Hematopoietic multipotent progenitor cell treated with erythropoietin and hydrocortisone succinate and interleukin-3 and kit ligand, for 15 days (in vitro differentiated cells): ENCODE results near the gene ENTPD2.
A peak's percentile ranks its signal among the peaks of the same experiment; 100 is the strongest.
"Not testable (repeated sequence)": the region's sequence is repeated elsewhere in the genome, so short reads cannot be mapped to it uniquely, and the experiment has no call there.

Experiments
- DNase-seq: peaks from one replicate; pipeline ENCODE4 v3.0.0-alpha.2; 2015; ENCODE audit warnings: low spot score

Gene ENTPD2

DNA sequence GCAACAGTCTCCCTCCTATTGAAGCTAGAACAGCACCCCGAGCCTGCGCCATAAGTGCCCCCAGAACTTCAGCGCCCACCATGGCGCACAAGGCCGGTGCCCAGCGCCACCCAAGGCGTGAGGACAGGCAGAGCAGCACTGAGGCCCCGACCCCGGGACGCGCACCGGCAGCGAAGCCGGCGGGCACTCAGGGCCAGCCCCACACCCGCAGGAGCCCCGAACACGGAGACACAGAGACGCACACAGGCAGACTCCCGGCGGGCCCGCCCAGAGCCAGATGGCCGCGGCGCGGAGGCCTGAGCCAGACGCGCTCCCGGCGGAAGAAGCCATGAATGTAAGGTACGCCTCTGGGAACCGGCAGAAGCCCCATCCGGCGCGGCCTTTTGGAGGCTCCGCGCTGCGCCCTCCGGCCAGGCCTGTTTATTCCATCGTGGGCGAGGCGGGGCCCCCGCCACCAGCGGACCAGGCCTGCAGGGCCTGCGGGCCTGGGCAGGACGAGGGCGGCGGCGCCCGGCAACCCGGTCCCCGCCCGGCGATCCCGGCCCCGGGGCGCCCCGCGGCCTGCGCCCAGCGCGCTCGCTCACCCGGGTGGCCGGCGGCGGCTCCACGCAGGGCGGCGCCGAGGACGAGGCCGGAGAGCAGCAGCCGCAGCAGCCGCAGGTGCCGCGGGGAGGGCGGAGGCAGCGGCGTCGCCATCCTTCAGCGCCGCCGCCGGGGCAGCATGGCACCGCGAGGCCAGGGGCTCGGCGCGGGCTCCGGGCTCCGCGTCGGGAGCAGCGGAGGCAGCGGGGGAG, 8.4 kb downstream of the ENTPD2 start:
- DNase-seq: no peak

GRCh38 chr9:137044502-137045177, 9.2 kb downstream of the ENTPD2 start:
- no peak for DNase-seq

GRCh38 chr9:137044037-137044436, 9.8 kb downstream of the ENTPD2 start:
- DNase-seq: no peak

GRCh38 chr9:137042751-137043727, 10.8 kb downstream of the ENTPD2 start:
- no peak for DNase-seq

- DNase-seq: no peak
Measured at GRCh38 chr9:137041124-137041523, 12.7 kb downstream of the ENTPD2 start.

DNA sequence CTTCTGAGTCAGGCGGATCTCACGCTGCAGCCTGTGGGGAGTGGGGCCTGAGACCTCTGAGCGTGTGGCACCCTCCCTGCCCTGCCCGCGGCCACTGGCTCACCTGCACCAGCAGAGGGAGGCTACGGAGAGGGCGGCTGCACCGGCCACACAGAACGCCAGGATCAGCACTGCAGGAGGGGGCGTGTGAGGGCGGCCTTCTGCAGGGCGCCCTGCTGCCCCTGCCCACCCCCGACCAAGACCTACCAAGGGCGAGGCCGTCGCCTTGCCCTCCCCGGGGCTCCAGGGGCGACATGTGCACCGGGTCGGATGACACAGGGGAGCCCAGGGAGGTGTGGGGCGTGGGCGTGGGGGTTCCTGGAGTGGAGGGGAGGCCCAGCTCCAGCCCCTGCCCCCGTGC, 13.3 kb downstream of the ENTPD2 start:
- DNase-seq: no peak

DNA sequence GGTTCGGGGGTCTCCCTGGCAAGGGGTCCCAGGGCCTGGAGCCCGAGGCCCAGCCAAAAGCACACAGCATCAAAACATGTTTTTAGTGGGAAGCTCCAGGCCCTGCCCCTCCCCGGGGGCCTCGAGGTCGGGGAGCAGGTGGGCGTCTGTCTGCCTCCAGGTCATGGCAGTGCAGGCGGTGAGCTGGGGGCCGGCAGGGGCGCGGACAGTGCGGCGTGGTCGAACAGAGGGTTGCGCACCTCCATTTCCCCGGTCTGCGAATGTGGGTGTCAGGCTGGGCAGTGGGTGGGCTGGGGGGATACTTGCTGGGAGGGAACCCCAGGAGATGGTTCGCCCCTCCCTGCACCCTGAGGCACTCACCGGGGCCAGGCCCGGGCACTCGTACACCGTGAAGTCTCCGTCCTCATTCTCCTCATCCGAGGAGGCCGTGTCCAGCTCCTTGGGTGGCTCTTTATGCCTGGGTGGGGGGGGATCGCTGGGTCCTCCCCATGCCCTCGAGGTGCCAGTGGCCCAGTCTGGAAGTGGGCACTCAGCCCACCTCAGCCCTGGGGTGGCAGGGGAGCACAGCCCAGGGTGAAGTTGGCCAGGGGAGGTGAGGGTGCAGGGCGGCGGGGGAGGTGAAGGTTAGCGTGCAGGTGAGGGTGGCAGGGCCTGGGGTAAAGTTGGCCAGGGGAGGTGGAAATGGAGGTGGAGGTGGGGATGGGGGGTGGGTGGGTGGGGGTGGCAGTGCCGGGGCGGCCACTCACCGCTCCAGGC, 14.1 kb downstream of the ENTPD2 start:
- no peak for DNase-seq

- no peak for DNase-seq
Measured at GRCh38 chr9:137038916-137039315, 14.9 kb downstream of the ENTPD2 start.

GRCh38 chr9:137037483-137037882, 16.4 kb downstream of the ENTPD2 start:
- DNase-seq: no peak

DNA sequence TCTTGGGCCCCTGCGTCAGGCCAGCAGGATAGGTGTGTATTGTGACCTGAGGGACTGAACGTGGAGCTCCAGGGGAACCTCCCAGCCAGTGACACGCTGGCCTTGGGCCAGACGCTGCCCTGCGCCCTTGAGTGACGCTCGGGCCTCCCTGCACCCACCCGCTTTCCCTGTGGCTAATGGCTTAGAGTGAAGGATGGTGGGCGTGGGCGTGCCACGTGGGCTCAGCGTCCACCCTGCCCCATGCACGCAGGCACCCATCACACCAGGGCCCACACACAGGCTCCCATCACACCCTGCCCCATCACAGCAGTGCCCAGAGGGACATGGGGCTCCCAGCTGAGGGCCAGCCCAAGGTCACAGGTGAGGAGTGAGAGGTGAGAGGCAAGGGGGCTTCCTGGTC, 16.8 kb downstream of the ENTPD2 start:
- DNase-seq: no peak

- DNase-seq: no peak
Measured at GRCh38 chr9:137035937-137036336, 17.9 kb downstream of the ENTPD2 start.

- no peak for DNase-seq
Measured at GRCh38 chr9:137035507-137035834, 18.4 kb downstream of the ENTPD2 start.

- DNase-seq: peak; percentile 82
Measured at GRCh38 chr9:137034709-137035506, 19.0 kb downstream of the ENTPD2 start.

GRCh38 chr9:137034039-137034708, 19.7 kb downstream of the ENTPD2 start:
- DNase-seq: no peak

DNA sequence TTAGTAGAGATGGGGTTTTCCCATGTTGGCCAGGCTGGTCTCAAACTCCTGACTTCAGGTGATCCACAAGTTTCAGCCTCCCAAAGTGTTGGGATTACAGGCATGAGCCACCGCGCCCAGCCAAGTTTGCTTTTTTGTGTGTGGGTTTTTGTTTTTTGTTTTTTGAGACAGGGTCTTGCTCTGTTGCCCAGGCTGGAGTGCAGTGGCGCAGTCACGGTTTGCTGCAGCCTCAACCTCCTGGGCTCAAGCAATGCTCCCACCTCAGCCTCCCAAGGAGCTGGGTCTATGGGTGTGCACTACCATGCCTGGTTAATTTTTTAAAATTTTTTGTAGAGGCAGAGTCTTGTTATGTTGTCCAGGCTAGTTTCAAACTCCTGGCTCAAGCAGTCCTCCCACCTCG, 20.4 kb downstream of the ENTPD2 start:
- not testable (repeated sequence) for DNase-seq

DNA sequence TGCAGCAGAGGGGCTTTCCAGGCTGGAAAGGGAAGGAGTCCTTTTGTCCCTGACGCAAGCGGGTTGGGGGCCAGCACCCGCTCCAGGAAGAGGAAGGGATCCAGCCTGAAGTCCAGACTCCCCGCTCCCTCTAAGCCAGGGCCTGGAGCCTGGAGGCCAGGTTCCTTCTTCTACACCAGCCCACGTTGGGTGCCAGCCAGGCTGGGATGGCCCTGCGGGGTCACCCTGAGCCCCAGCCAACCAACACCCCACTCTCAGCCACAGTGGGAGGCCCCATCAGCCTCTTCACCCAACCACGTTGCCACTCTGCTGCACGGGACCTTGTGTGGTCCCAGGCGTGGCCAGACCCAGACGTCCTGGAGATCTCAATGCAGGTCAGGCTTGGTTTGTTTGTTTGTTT, 21.0 kb downstream of the ENTPD2 start:
- DNase-seq: no peak

- no peak for DNase-seq
Measured at GRCh38 chr9:137031904-137032640, 21.8 kb downstream of the ENTPD2 start, which contains the start of gene FUT7. Gene FUT7, minus strand, starts transcription at chr9:137032088. Its CDS starts 97 bp downstream, at chr9:137031991.

DNA sequence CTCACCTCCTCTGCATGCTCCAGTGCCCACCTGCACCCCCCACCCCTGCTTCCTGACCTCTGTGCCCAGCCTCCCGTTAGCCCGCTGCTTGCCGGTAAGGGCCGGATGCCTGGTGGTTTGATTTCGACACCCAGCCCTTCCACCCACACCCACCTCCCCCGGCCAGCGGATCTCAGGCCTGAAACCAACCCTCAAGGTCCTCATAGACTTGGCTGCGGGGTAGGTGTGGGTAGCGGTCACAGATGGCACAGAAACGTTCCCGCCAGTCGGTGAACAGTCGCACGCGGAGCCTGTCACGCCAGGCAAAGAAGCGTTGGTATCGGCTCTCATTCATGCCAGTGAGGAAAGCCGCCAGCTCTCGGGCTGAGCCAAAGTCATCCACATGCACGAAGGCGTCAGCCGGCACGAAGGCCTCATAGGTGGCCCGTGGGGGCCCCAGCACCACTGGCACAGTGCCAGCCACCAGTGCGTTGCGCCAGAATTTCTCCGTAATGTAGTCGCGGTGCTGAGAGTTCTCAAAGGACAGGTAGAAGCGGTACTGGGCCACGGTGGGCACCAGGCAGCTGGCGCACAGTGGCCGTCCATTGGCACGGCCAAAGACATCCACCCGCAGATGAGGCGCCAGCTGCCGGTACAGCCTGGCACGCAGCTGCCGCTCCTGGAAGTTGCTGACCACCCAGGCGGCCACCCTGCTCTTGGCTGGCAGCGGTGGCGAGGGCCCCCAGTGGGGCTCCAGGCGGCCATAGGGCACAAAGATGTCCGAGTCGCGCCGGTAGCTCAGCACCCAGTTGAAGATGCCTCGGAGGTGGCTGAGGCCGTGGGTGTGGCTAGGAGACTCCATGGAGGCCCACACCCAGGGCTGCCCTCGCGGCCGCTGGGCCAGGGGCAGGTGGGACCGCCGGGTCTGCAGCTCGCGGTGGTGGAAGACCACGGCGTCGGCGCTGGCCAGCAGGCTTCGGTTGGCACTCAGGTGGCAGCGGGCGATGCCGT, 23.0 kb downstream of the ENTPD2 start:
- DNase-seq: no peak
